ENCODE data around the gene AFF2.
"Not testable (repeated sequence)": the region's sequence is repeated elsewhere in the genome, so short reads cannot be mapped to it uniquely, and the experiment has no call there.

The AFF2 gene

DNA sequence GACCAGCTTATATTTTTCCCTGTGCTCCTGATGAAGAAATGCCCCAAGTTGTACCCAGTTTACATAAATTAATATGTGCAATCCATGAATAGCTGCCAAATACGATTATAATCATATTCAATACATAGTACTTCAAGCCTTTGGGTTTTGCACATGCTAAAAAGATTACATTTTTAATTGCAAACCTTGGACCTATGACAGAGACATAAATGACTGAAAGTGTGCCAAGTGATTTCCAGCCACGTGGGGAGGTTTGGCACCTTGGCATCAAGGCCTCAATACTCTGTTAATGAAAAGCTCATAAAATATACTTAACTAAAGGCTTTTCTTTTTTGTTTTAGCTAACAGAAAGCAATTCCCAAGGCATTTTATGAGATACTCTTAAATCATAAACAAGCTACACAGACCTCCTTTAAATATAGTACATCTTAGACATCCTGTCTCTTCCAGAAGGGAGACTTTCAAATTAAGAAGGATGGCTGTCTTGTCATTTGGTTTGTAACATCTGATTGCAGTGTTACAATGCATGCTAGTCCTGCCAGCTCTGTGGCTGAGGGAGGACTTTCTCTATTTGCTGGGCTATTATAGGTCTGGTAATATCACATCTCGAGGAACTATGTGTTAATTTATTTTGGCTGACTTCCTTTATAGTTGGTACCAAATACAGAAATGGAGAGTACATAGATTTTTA lies 404.1 kb downstream of the AFF2 start:
- TF ChIP-seq, protein P1, sequence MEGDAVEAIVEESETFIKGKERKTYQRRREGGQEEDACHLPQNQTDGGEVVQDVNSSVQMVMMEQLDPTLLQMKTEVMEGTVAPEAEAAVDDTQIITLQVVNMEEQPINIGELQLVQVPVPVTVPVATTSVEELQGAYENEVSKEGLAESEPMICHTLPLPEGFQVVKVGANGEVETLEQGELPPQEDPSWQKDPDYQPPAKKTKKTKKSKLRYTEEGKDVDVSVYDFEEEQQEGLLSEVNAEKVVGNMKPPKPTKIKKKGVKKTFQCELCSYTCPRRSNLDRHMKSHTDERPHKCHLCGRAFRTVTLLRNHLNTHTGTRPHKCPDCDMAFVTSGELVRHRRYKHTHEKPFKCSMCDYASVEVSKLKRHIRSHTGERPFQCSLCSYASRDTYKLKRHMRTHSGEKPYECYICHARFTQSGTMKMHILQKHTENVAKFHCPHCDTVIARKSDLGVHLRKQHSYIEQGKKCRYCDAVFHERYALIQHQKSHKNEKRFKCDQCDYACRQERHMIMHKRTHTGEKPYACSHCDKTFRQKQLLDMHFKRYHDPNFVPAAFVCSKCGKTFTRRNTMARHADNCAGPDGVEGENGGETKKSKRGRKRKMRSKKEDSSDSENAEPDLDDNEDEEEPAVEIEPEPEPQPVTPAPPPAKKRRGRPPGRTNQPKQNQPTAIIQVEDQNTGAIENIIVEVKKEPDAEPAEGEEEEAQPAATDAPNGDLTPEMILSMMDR (IDR thresholded peaks at IDR 0.05; ENCODE audit: control extremely low read depth, extremely low read depth, low read depth, missing control alignments): no peak
- no peak for DNase-seq (ENCODE audit: extremely low spot score)
- ChIA-PET CTCF (interaction anchor here (0.8 kb wide), 1 partner anchor 14 kb away, joined by 3 read pairs; no protein-coding TSS in a partner anchor), POLR2A (no interaction called here)

DNA sequence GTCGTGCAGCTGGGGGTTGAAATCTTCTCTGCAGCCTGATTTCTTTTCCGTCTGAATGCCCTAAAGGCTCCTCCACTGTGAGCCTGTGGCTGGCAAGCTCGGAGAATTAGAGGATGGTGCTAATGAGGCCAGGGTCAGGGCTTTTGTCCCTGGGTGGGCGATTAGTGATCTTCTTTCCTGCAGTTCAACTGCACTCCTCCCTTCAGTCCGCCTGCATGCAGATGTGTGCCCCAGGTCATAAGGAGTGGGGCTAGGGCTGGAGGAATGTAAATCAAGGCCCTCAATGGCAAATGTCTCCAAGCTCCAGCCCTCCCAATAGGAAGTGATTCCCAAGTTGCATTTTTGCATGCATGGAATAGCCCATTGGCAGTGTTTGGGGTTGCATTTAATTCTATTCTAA lies 405.0 kb downstream of the AFF2 start:
- POLR2A ChIA-PET: no interaction called here
- CTCF ChIA-PET: interaction anchor here (1.2 to 1.3 kb wide), 2 partner anchors 11 to 20 kb away, joined by 3 read pairs; no protein-coding TSS in a partner anchor
- no peak for DNase-seq (ENCODE audit: extremely low spot score)
- TF ChIP-seq, protein P1 (IDR thresholded peaks at IDR 0.05; ENCODE audit: control extremely low read depth, extremely low read depth, low read depth, missing control alignments): no peak

DNA sequence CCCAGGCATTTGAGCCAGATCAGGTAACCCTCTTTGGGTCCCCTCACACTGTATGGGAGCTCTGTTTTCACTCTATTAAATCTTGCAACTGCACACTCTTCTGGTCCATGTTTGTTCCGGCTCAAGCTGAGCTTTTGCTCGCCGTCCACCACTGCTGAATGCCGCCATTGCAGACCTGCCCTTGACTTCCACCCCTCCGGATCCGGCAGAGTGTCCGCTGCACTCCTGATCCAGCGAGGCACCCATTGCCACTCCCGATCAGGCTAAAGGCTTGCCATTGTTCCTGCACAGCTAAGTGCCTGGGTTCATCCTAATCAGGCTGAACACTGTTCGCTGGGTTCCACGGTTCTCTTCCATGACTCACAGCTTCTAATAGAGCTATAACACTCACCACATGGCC lies 406.2 kb downstream of the AFF2 start:
- CTCF ChIA-PET: interaction anchor here (1.2 to 1.3 kb wide), 2 partner anchors 12 to 21 kb away, joined by 3 read pairs; no protein-coding TSS in a partner anchor
- POLR2A ChIA-PET; DNase-seq (ENCODE audit: extremely low spot score): not testable (repeated sequence)

DNA sequence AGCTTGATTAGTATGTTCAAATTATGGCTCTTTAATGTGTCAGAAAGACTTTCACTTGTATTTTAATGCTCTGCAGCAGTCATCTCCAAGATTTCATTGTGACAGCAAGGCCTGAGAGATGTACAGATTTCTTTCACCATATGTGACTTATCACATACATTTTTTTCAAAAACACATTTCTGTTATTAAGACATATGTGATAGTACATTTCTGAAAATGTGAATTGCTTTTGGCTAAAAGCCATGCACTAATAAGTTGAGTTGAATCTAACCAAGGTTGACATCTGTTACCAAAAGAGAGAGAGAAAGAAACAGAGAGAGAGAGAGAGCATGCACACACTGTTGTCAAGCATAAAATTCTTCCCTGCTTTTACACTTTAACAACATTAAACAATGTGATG lies 409.3 kb downstream of the AFF2 start:
- no peak for DNase-seq (ENCODE audit: extremely low spot score)
- CTCF ChIA-PET: no interaction called here
- TF ChIP-seq, protein P1 (IDR thresholded peaks at IDR 0.05; ENCODE audit: control extremely low read depth, extremely low read depth, low read depth, missing control alignments): no peak
- POLR2A ChIA-PET: no interaction called here

DNA sequence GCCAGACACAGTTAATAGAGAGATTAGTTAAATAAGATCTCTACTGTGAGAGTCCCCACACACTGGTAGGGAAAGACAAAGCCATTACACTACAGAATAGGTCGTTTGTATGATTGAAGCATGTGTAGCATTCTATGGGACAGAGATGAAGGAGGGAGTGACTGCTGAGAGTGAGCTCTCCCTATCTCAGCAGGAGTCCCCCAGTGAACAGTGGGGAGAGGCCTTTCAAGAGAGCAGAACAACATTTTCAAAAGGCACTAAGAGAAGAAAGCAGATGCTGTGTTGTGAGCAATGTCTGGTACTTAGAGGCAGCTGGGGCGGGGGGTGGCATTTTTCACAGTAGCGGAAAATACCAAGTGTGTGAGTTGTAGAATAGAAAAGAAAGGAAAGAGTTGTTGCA lies 413.6 kb downstream of the AFF2 start:
- DNase-seq (ENCODE audit: extremely low spot score): no peak
- TF ChIP-seq, protein P1 (IDR thresholded peaks at IDR 0.05; ENCODE audit: control extremely low read depth, extremely low read depth, low read depth, missing control alignments): no peak
- POLR2A ChIA-PET: no interaction called here
- CTCF ChIA-PET: interaction anchor here (0.9 kb wide), 1 partner anchor 106 kb away, joined by 3 read pairs; no protein-coding TSS in a partner anchor

DNA sequence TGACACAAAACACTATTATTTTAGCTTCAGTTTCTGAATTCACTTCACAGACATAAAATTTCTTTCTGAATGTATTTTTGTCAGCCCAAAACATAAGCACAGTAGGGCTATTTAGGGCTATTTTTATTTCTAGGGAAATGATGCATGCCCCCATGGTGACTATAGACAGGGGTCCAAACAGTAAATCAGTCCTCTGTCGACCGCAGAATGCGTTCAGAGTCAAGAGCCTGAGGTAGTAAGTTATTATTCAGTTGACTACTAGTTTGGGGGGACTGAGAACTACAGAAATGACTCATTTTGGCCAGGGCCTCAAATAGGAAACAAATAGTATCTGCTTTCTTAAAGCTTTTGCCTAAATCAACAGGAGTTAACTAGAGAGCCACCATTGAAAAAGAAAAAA lies 414.4 kb downstream of the AFF2 start:
- ChIA-PET CTCF (interaction anchor here (0.9 to 1.5 kb wide), 3 partner anchors 105 to 556 kb away, joined by 3 to 7 read pairs (median 3); no protein-coding TSS in a partner anchor), POLR2A (no interaction called here)
- TF ChIP-seq, protein P1 (IDR thresholded peaks at IDR 0.05; ENCODE audit: control extremely low read depth, extremely low read depth, low read depth, missing control alignments): no peak
- peak; percentile 47 for DNase-seq (ENCODE audit: extremely low spot score)

DNA sequence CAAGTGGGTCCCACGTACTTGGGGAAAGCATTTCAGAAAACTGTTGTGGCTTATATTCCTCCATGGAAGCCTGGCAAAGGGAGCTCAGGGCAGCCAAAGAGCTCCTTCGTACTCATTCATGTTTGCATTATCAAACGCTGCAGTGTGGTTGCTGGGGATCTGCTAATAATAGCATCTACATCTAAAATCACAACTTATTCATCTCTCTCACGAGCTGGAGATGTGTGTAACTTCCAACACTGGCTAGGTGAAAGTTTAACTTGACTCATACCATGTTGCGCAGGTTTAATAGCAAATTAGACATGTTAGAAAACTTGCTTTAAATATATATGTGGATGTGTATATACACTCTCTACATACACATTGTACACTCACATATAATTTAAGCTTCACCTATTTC lies 415.1 kb downstream of the AFF2 start:
- ChIA-PET CTCF (interaction anchor here (1.1 to 1.5 kb wide), 2 partner anchors 371 to 556 kb away, joined by 3 to 7 read pairs; no protein-coding TSS in a partner anchor), POLR2A (no interaction called here)
- no peak for DNase-seq (ENCODE audit: extremely low spot score)
- TF ChIP-seq, protein P1 (IDR thresholded peaks at IDR 0.05; ENCODE audit: control extremely low read depth, extremely low read depth, low read depth, missing control alignments): no peak

Data from GM10248 (cell line).